Measurements from ENCODE around the gene FFAR2. TPM values are rescaled to one million over a fixed set of nuclear protein-coding genes. Genes with fewer than 3 reads are reported as not detected.
A peak's percentile ranks its signal among the peaks of the same experiment; 100 is the strongest.

The FFAR2 gene
- total RNA-seq, 1 experiment from 2014 or later: not detected

GRCh38 chr19:35435896-35436295, 12.2 kb upstream of the FFAR2 start:
- no peaks in the 10 kb centered on the region for H3K79me2 ChIP-seq (ENCODE audit: insufficient read depth, low read length)
- no peaks in the 10 kb centered on the region for H3K36me3 ChIP-seq (ENCODE audit: control insufficient read depth in 1 of 2, insufficient read depth in 2 of 2, low read length in 2 of 2)
- H3K27ac ChIP-seq (ENCODE audit: low read depth, low read length): no peak overlapping the region
- ChIA-PET RAD21 (ENCODE audit: low non-redundant PET in 1 of 2, low total read pairs in 2 of 2, uncharacterized antibody in 2 of 2, unreplicated experiment in 2 of 2) (no interaction called here), CTCF (interaction anchor here (1.0 kb wide), 1 partner anchor 32 kb away, joined by 3 read pairs; no protein-coding TSS in a partner anchor), POLR2A (no interaction called here)
- H2AFZ ChIP-seq (ENCODE audit: low read depth, low read length, poor library complexity, severe bottlenecking): peak overlapping the region; percentile 77
- no peak overlapping the region for H3K9ac ChIP-seq (ENCODE audit: low read length)
- peaks cover 0 to 16% of the 10 kb centered on the region in 2 experiments; a peak in 3 of 4 replicates for H3K4me1 ChIP-seq (ENCODE audit: control insufficient read depth in 1 of 2, insufficient read depth in 2 of 2, low read length in 2 of 2)
- H3K27me3 ChIP-seq (ENCODE audit: insufficient read depth, low read length): 0 out of 2 replicates have a peak, but pooled peaks cover 4% of the 10 kb centered on the region
- DNase-seq (ENCODE audit: low read depth, low spot score) (no peak), ATAC-seq (no peak)
- H3K4me3 ChIP-seq (replicated peaks in 1 of 2; ENCODE audit: low read depth in 1 of 2, low read length in 2 of 2): no peak overlapping the region
- no peaks in the 10 kb centered on the region for H3K9me2 ChIP-seq (ENCODE audit: insufficient read depth)
- BruUV-seq (replicated peaks): no TSS peak
- no peaks in the 10 kb centered on the region for H4K20me1 ChIP-seq (ENCODE audit: insufficient read depth)
- H3K9me3 ChIP-seq (ENCODE audit: control insufficient read depth in 1 of 2, insufficient read depth in 1 of 2, low read depth in 1 of 2, low read length in 2 of 2): no peaks in the 10 kb centered on the region
- peak overlapping the region; percentile 57 for H3K4me2 ChIP-seq (ENCODE audit: low read length)
- no peak for TF ChIP-seq POLR2AphosphoS5 (IDR thresholded peaks at IDR 0.05; ENCODE audit: low read depth, low read length)
- no peak for TF ChIP-seq EZH2phosphoT487 (IDR thresholded peaks at IDR 0.05; ENCODE audit: borderline replicate concordance)
- no peak for TF ChIP-seq ELF1 (IDR thresholded peaks at IDR 0.05; ENCODE audit: borderline replicate concordance, low read depth)
- TF ChIP-seq CBX3 (IDR thresholded peaks at IDR 0.05; ENCODE audit: low read depth): no peak
- no peak for TF ChIP-seq JUND (IDR thresholded peaks at IDR 0.05)
- TF ChIP-seq SIN3A (IDR thresholded peaks at IDR 0.05; ENCODE audit: low read depth): no peak
- no peak for TF ChIP-seq ZFX (IDR thresholded peaks at IDR 0.05)
- TF ChIP-seq MAX (IDR thresholded peaks at IDR 0.05): no peak
- no peak for TF ChIP-seq ATF3 (IDR thresholded peaks at IDR 0.05)
- TF ChIP-seq ZBTB33 (IDR thresholded peaks at IDR 0.05; ENCODE audit: extremely low read depth, insufficient replicate concordance, low read length): no peak
- TF ChIP-seq CTCF (IDR thresholded peaks at IDR 0.05 in 2 of 3, conservative IDR thresholded peaks at IDR 0.05 in 1 of 3; ENCODE audit: borderline replicate concordance in 1 of 3, insufficient read depth in 1 of 3, low read depth in 2 of 3, low read length in 2 of 3): no peak
- TF ChIP-seq EZH2 (IDR thresholded peaks at IDR 0.05): no peak
- no peak for TF ChIP-seq POLR2A (IDR thresholded peaks at IDR 0.05; ENCODE audit: borderline replicate concordance, extremely low read depth, insufficient read depth, insufficient read length)
- no peak for TF ChIP-seq RAD21 (IDR thresholded peaks at IDR 0.05; ENCODE audit: low read depth)
- TF ChIP-seq SP1 (IDR thresholded peaks at IDR 0.05; ENCODE audit: low read depth): no peak
- TF ChIP-seq FOSL1 (IDR thresholded peaks at IDR 0.05; ENCODE audit: low read depth): no peak
- no peak for TF ChIP-seq SRF (IDR thresholded peaks at IDR 0.05; ENCODE audit: low read depth)
- no peak for TF ChIP-seq TCF7L2 (IDR thresholded peaks at IDR 0.05; ENCODE audit: borderline replicate concordance, extremely low read depth, insufficient read depth, insufficient read length)
- intact Hi-C loops (cut with micrococcal nuclease): no loop called here
